Measurements from ENCODE around the gene TTLL11.
"Not testable (repeated sequence)": the region's sequence is repeated elsewhere in the genome, so short reads cannot be mapped to it uniquely, and the experiment has no call there.

DNA sequence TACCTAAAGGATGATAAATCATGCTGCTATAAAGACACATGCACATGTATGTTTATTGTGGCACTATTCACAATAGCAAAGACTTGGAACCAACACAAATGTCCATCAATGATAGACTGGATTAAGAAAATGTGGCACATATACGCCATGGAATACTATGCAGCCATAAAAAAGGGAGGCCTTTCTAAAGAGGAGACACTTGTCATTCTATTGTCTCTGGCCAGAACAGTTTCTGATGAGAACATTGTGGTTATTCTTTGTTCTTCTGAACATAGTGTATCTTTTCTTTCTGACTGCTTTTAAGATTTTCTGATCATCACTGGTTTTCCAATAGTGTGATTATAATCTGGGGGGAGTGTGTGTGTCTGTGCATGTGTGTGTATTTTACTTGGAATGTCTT lies 112.4 kb downstream of the TTLL11 start:
- TF ChIP-seq, protein P1, sequence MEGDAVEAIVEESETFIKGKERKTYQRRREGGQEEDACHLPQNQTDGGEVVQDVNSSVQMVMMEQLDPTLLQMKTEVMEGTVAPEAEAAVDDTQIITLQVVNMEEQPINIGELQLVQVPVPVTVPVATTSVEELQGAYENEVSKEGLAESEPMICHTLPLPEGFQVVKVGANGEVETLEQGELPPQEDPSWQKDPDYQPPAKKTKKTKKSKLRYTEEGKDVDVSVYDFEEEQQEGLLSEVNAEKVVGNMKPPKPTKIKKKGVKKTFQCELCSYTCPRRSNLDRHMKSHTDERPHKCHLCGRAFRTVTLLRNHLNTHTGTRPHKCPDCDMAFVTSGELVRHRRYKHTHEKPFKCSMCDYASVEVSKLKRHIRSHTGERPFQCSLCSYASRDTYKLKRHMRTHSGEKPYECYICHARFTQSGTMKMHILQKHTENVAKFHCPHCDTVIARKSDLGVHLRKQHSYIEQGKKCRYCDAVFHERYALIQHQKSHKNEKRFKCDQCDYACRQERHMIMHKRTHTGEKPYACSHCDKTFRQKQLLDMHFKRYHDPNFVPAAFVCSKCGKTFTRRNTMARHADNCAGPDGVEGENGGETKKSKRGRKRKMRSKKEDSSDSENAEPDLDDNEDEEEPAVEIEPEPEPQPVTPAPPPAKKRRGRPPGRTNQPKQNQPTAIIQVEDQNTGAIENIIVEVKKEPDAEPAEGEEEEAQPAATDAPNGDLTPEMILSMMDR (IDR thresholded peaks at IDR 0.05), result not testable (repeated sequence)
- not testable (repeated sequence) for TF ChIP-seq POLR2AphosphoS5, POLR2A, EP300 (IDR thresholded peaks at IDR 0.05)

All from upper lobe of left lung (tissue), 4 donors.